ENCODE measurements around the gene GON4L. TPM values are rescaled to one million over a fixed set of nuclear protein-coding genes. Genes with fewer than 3 reads are reported as not detected.
"Not testable (repeated sequence)": the region's sequence is repeated elsewhere in the genome, so short reads cannot be mapped to it uniquely, and the experiment has no call there.

Gene GON4L
- total and polyA plus RNA-seq, 9 donors, result 25.4 to 36.9 (median 28.0) TPM

DNA sequence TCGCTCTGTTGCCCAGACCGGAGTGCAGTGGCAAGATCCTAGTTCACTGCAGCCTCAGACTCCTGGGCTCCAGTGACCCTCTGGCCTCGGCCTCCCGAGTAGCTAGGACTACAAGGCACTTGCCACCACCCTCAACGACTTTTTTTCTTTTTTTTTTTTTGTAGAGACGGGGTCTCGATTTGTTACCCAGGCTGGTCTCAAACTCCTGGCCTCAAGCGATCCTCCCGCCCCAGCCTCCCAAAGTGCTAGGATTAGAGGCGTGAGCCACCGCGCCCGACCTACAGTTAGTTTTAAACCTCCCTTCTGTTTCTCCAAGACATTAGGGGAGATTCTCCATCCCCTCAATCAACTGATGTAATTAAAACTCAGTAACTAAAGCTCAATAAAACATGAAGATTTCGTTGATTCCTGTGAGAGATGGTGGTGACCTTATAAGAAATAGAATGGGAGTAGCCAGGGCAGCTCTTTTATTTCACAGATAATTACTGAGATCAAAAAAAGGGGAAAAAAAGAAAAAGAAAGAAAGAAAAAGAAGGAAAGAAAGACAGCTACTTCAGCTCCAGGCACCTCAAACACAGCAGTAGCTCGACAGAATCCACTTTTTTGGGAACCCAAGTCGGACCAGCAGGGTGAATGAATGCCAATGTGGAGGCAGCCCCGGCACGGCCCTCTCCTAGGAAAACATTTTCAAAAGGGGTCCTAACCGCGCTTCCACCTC lies 598 bp downstream of the GON4L start:
- 44% methylated on average over 12 of the region's 20 CpGs for WGBS (ENCODE audit: insufficient coverage)
- H3K27me3 ChIP-seq (ENCODE audit: control insufficient read depth, insufficient read depth, low read length), result no peaks in the 10 kb centered on the region
- H3K4me3 ChIP-seq (ENCODE audit: low read length), result peak overlapping the region; percentile 84
- peaks cover 30% of the 10 kb centered on the region for H3K36me3 ChIP-seq (ENCODE audit: control insufficient read depth, insufficient read depth, low read length)
- no peaks in the 10 kb centered on the region for H3K9me3 ChIP-seq (replicated peaks; ENCODE audit: control insufficient read depth, low read depth, low read length)
- H3K4me1 ChIP-seq (ENCODE audit: control insufficient read depth, insufficient read depth, low read length), result peaks cover 23% of the 10 kb centered on the region
- peak overlapping the region; percentile 84 for H3K27ac ChIP-seq (ENCODE audit: low read length)
- no peak for DNase-seq

GRCh38 chr1:155850345-155850744 lies 6.7 kb downstream of the GON4L start:
- Histone ChIP-seq H3K27me3 (ENCODE audit: control insufficient read depth, insufficient read depth, low read length) (no peaks in the 10 kb centered on the region), H3K4me1 (ENCODE audit: control insufficient read depth, insufficient read depth, low read length) (no peaks in the 10 kb centered on the region), H3K4me3 (ENCODE audit: low read length) (no peak overlapping the region), H3K9me3 (replicated peaks; ENCODE audit: control insufficient read depth, low read depth, low read length) (no peaks in the 10 kb centered on the region), H3K36me3 (ENCODE audit: control insufficient read depth, insufficient read depth, low read length) (peaks cover 41% of the 10 kb centered on the region), H3K27ac (ENCODE audit: low read length) (no peak overlapping the region)
- WGBS (ENCODE audit: insufficient coverage), result 100% methylated on average over 1 of the region's 3 CpGs
- DNase-seq, result no peak

DNA sequence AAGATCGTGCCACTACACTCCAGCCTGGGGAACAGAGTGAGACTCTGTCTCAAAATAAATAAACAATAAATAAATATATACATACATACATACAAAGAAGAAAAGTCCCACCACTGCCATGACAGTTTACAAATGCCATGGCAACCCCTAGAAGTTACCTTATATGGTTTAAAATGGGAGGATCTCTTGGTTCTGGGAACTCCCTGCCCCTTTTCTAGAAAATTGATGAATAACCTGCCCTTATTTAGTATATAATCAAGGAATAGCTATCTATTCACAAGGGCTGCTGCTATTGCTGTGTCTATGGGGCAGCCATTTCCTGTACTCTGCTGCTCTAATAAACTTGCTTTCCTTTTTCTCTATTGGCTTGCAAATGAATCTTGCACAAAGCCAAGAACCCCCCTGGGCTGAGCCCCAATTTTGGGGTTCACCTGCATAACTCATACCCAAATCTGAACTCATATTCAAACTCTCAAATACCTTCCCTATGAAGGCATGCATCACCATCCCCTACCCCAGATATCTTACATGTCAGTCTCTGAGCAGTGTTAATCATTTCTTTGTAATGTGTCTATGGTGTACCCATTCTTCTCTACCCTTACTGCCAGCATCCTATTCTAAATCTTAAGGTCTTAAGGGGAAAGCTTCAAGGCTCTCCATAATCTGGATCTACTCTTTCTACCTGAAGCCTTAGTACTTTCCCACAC lies 9.0 kb downstream of the GON4L start:
- H3K36me3 ChIP-seq (ENCODE audit: control insufficient read depth, insufficient read depth, low read length), result peaks cover 38% of the 10 kb centered on the region

DNA sequence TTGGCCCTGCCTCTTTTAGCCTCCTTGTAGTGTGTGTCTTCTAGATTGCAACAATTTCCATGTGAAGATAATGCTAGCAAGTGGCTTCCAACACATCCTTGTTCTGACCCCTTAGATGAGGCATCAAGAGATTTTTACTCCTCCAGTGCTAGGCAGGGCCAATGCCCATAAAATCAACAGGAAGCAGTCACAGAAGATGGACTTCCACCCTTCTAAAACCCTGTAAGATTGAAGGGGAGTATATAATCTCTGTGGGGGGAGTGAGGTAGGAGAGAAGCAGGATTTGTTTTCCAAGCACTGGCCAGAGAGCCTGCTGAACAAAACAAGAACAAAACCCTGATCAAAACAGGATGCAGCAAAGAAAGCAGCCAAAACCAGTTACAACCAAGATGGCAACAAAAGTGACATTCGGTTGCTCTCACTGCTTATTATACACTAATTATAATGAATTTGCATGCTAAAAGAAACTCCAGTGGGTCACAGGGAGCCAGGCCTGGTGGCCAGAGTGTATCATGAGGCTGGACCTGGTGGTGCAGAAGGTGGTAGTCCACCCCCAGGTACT lies 12.1 kb downstream of the GON4L start:
- Histone ChIP-seq H3K27ac (ENCODE audit: low read length) (no peak overlapping the region), H3K36me3 (ENCODE audit: control insufficient read depth, insufficient read depth, low read length) (peaks cover 22% of the 10 kb centered on the region)
- no peak for DNase-seq

More for the DNA sequence above, 9.0 kb downstream of the GON4L start:
- Histone ChIP-seq H3K4me3 (ENCODE audit: low read length) (no peak overlapping the region), H3K27me3 (ENCODE audit: control insufficient read depth, insufficient read depth, low read length) (no peaks in the 10 kb centered on the region), H3K9me3 (replicated peaks; ENCODE audit: control insufficient read depth, low read depth, low read length) (no peaks in the 10 kb centered on the region), H3K27ac (ENCODE audit: low read length) (no peak overlapping the region), H3K4me1 (ENCODE audit: control insufficient read depth, insufficient read depth, low read length) (no peaks in the 10 kb centered on the region)
- DNase-seq, result no peak
- WGBS (ENCODE audit: insufficient coverage), result no CpG with 5 or more reads among the region's 1 CpG

GRCh38 chr1:155840386-155840785 lies 16.6 kb downstream of the GON4L start:
- WGBS (ENCODE audit: insufficient coverage), result 100% methylated on average over 3 of the region's 5 CpGs
- H3K27me3 ChIP-seq (ENCODE audit: control insufficient read depth, insufficient read depth, low read length), result no peaks in the 10 kb centered on the region
- no peaks in the 10 kb centered on the region for H3K9me3 ChIP-seq (replicated peaks; ENCODE audit: control insufficient read depth, low read depth, low read length)
- H3K27ac ChIP-seq (ENCODE audit: low read length), result no peak overlapping the region
- no peak for DNase-seq
- H3K4me3 ChIP-seq (ENCODE audit: low read length), result no peak overlapping the region
- peaks cover 13% of the 10 kb centered on the region for H3K36me3 ChIP-seq (ENCODE audit: control insufficient read depth, insufficient read depth, low read length)
- H3K4me1 ChIP-seq (ENCODE audit: control insufficient read depth, insufficient read depth, low read length), result no peaks in the 10 kb centered on the region

More for the DNA sequence above, 12.1 kb downstream of the GON4L start:
- Histone ChIP-seq H3K4me3 (ENCODE audit: low read length) (no peak overlapping the region), H3K9me3 (replicated peaks; ENCODE audit: control insufficient read depth, low read depth, low read length) (no peaks in the 10 kb centered on the region), H3K27me3 (ENCODE audit: control insufficient read depth, insufficient read depth, low read length) (no peaks in the 10 kb centered on the region), H3K4me1 (ENCODE audit: control insufficient read depth, insufficient read depth, low read length) (no peaks in the 10 kb centered on the region)
- WGBS (ENCODE audit: insufficient coverage), result no CpG with 5 or more reads among the region's 1 CpG

GRCh38 chr1:155835548-155835947 lies 21.5 kb downstream of the GON4L start:
- Histone ChIP-seq H3K9me3 (replicated peaks; ENCODE audit: control insufficient read depth, low read depth, low read length) (no peaks in the 10 kb centered on the region), H3K4me3 (ENCODE audit: low read length) (no peak overlapping the region), H3K27me3 (ENCODE audit: control insufficient read depth, insufficient read depth, low read length) (no peaks in the 10 kb centered on the region), H3K27ac (ENCODE audit: low read length) (no peak overlapping the region), H3K4me1 (ENCODE audit: control insufficient read depth, insufficient read depth, low read length) (no peaks in the 10 kb centered on the region), H3K36me3 (ENCODE audit: control insufficient read depth, insufficient read depth, low read length) (no peaks in the 10 kb centered on the region)
- 95% methylated on average over 5 of the region's 6 CpGs for WGBS (ENCODE audit: insufficient coverage)
- DNase-seq, result no peak

DNA sequence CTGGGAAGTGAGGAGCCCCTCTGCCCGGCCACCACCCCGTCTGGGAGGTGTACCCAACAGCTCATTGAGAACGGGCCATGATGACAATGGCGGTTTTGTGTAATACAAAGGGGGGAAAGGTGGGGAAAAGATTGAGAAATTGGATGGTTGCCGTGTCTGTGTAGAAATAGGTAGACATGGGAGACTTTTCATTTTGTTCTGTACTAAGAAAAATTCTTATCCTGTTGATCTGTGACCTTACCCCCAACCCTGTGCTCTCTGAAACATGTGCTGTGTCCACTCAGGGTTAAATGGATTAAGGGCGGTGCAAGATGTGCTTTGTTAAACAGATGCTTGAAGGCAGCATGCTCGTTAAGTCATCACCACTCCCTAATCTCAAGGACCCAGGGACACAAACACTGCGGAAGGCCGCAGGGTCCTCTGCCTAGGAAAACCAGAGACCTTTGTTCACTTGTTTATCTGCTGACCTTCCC lies 22.1 kb downstream of the GON4L start:
- H3K4me1 ChIP-seq (ENCODE audit: control insufficient read depth, insufficient read depth, low read length); DNase-seq; H3K27ac ChIP-seq (ENCODE audit: low read length); H3K4me3 ChIP-seq (ENCODE audit: low read length); H3K9me3 ChIP-seq (replicated peaks; ENCODE audit: control insufficient read depth, low read depth, low read length); H3K36me3 ChIP-seq (ENCODE audit: control insufficient read depth, insufficient read depth, low read length); H3K27me3 ChIP-seq (ENCODE audit: control insufficient read depth, insufficient read depth, low read length): not testable (repeated sequence)
- WGBS (ENCODE audit: insufficient coverage), result 90% methylated on average over 3 of the region's 9 CpGs

DNA sequence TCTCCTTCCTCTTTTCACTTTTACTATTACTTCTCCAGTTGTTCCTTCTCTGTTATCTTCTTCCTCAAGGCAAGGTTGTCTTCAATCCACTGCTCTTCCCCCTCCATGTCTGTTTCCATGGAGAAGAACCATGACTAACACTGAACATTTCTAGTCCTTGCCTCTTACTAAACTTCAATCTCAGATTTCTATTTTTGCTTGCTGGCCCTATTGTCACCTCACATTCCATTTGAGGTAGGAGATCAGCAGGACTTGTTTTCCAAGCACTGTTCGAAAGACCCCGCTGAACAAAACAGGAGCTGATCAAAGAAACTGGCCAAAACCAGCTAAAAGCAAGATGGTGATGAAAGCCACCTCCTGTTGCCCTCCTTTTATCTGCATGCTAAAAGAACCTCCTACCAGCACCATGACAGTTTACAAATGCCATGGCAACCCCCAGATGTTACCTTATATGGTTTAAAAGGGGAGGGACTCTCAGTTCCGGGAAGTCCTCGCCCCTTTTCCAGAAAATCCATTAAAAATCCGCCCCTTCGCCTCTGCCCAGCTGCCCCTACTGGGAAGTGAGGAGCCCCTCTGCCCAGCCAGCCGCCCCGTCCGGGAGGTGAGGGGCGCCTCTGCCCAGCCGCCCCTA lies 22.6 kb downstream of the GON4L start:
- Histone ChIP-seq H3K36me3 (ENCODE audit: control insufficient read depth, insufficient read depth, low read length) (no peaks in the 10 kb centered on the region), H3K27me3 (ENCODE audit: control insufficient read depth, insufficient read depth, low read length) (no peaks in the 10 kb centered on the region), H3K27ac (ENCODE audit: low read length) (no peak overlapping the region), H3K9me3 (replicated peaks; ENCODE audit: control insufficient read depth, low read depth, low read length) (no peaks in the 10 kb centered on the region), H3K4me3 (ENCODE audit: low read length) (no peak overlapping the region), H3K4me1 (ENCODE audit: control insufficient read depth, insufficient read depth, low read length) (no peaks in the 10 kb centered on the region)
- no peak for DNase-seq
- WGBS (ENCODE audit: insufficient coverage), result 91% methylated on average over 4 of the region's 11 CpGs

DNA sequence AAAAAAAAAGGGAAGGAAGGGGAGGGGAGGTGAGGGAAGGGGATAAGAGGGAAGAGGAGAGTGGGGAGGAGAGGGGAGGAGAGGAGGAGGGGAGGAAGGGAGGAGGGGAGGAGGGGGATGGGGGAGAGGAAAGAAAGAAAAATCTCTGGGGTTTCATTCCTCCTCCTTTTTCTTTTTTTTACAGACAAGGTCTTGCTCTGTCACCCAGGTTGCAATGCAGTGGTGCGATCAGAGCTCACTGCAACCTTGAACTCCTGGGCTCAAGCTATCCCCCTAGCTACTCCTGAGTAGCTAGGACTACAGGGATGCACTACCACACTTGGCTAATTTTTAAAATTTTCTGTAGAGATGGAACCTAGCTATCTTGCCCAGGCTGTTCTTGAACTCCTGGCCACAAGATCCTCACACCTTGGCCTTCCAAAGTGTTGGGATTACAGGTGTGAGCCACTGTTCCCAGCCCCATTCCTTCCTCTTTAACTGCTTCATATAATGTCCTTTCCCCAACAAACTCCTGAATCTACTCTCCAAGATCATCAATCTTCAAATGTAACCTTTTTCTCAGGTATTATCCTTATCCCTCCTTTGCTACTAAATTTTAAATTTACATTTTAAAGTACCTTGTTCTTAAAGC lies 23.2 kb downstream of the GON4L start:
- DNase-seq, result no peak
- H3K27ac ChIP-seq (ENCODE audit: low read length), result no peak overlapping the region
- no peaks in the 10 kb centered on the region for H3K27me3 ChIP-seq (ENCODE audit: control insufficient read depth, insufficient read depth, low read length)
- no peaks in the 10 kb centered on the region for H3K4me1 ChIP-seq (ENCODE audit: control insufficient read depth, insufficient read depth, low read length)
- H3K36me3 ChIP-seq (ENCODE audit: control insufficient read depth, insufficient read depth, low read length), result no peaks in the 10 kb centered on the region
- 100% methylated on average over 1 of the region's 1 CpG for WGBS (ENCODE audit: insufficient coverage)
- H3K4me3 ChIP-seq (ENCODE audit: low read length), result no peak overlapping the region
- no peaks in the 10 kb centered on the region for H3K9me3 ChIP-seq (replicated peaks; ENCODE audit: control insufficient read depth, low read depth, low read length)
